ENCODE measurements around the gene TCAIM.

The TCAIM gene

GRCh38 chr3:44446929-44447328, 108.4 kb downstream of the TCAIM start:
- DNase-seq: no peak

GRCh38 chr3:44451441-44451840, 112.9 kb downstream of the TCAIM start:
- DNase-seq: no peak

GRCh38 chr3:44454258-44454657, 115.7 kb downstream of the TCAIM start:
- DNase-seq: no peak

- DNase-seq: no peak
Measured at GRCh38 chr3:44455318-44455717, 116.8 kb downstream of the TCAIM start.
